HG02763 (cell line): ENCODE measurements around the gene DDX47.
"Not testable (repeated sequence)": the region's sequence is repeated elsewhere in the genome, so short reads cannot be mapped to it uniquely, and the experiment has no call there.

Experiments
- ATAC-seq: cut with Tn5 transposase; IDR thresholded peaks from one replicate; pipeline ENCODE4 v1.9.1; 2021; ENCODE audit warnings: mild to moderate bottlenecking, moderate library complexity; ENCODE audit not compliant: unreplicated experiment

The DDX47 gene

DNA sequence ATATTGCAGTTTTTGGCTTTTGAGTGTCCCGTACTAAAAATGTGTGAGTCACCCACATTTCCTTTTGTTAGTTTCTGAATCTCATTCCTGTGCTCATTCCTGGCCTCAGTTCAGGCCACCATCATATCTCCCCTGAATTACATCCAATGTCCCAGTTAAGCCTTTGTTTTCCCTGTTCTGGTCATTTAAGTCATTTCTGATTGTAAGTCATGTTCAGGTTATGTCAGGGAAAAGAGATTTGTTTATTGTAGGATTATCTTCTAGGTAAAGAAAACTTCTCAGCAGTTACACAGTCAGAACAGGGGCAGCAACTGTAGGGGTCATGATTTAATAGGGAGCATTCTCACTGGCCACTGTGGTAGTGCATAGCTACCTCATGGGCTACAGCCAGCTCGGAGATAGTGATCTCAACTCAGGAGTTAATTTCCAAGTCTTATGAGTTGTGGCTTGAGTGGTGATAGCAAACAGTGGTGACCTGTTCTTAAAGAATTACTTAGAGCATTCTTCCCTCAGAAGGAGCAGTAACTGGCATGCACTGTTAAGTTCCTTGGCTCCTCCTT lies 6.7 kb downstream of the DDX47 start:
- no peak for ATAC-seq

GRCh38 chr12:12820376-12820775 lies 7.2 kb downstream of the DDX47 start:
- not testable (repeated sequence) for ATAC-seq

GRCh38 chr12:12821975-12822374 lies 8.8 kb downstream of the DDX47 start:
- peak; percentile 63 for ATAC-seq

- no peak for ATAC-seq
Observed at GRCh38 chr12:12822886-12823285, 9.7 kb downstream of the DDX47 start.

- ATAC-seq = no peak
Observed at GRCh38 chr12:12823300-12823699, 10.2 kb downstream of the DDX47 start.

DNA sequence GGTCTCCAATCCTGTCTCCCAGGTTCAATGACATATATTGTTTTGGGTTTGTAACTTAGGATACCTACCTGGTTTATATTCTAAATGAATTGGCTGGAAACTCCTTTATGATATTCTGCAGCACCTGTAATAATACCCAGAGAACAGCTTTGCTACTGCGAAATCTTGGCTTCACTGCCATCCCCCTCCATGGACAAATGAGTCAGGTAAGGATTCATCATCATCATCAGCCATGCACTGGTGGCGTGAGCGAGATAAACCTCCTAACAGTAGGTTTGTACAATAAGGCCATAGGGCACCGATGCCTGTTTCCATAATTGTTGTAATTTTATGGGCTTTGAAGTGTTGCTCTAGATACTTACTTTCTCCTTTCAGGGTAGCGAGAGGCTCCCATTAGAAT lies 10.7 kb downstream of the DDX47 start:
- no peak for ATAC-seq

DNA sequence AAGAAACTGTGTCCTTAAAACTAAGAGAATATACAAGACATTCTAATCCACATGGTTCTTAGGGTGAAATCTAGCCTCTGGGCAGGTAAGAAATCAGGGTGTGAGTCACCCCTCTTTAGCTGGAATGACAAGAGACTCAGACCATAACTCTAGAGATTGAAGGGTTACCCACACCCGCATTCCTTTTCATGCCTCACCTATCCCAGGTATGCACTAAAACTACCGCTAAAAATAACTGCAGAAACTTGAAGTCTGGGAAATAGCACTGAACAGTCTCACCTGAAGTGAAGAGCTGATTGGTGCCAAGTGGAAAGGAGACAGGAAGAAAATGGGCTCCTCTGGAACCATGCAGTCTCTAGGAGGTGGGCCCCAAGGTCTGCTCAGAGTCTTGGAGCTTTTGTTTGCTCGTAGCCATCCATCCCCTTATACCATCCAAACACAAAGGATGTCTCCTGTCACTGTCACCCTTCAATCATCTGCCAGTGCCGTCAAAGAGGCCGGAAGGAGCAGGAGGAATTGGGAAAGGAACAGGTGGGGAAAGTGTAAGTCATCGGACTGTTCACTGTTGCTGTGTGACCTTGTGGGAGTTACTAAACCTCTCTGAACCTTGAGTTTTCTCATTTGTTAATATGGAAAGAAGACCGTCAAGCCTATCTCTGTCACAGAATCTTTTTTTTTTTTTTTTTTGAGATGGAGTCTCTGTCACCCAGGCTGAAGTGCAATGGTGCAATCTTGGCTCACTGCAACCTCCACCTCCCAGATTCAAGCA lies 22.4 kb downstream of the DDX47 start:
- ATAC-seq = no peak

- ATAC-seq = no peak
Observed at GRCh38 chr12:12836571-12836970, 23.4 kb downstream of the DDX47 start.

DNA sequence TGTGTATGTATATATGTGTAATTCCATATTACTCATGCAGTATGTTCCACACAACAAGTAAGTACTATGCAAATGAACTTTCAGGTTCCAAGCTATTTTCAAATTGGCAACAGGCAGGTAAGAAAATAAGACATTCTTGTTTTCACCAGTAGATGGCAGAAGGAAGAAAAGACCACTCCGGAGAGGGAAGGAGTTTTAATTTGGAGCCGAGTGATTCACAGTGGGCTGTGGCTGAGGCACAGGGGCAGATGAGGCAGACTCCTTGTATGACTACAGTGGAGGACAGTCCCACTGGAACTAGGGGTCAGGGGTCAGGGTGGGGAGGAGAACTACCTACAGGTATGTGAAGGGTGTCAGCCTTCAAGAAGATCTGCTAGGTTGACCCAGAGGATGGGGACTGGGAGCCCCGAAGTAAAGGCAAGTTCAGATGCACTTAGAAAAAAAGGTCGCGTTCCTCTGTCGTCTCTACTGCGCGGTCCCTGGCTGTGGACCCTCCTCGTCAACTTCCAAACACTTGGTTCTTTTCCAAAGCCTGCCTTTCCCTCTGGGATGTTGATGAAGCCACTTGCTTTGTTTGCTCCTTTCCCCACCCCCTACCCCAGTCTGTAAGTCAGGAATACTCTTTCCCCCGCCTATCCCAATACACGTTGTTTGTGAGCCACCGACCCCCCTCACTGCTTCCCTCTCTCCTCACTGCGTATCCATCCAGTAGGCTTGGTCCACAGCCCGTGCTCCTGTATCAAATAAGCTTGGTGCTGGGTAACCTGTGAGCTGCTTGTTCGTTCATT lies 24.1 kb downstream of the DDX47 start:
- no peak for ATAC-seq

GRCh38 chr12:12837813-12838153 lies 24.6 kb downstream of the DDX47 start:
- ATAC-seq = no peak

DNA sequence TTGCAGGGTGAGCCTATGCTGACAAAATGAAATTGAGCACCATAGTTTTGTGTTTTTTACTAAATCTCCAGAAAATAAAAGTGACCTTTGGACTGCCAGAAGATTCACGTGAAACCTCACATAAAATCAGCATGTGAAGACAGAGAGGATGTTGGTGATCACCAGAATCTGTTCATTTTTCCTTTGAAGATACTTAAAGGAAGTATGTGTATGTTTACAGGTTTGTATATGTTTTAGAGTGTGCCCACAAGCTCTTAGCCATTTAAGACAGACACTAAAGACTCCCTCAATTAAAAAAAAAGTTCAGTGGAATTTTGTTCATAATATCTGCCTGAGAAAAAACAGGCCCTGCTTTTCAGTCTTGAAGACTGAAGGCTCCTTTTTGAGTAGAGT lies 25.9 kb downstream of the DDX47 start:
- ATAC-seq = no peak

DNA sequence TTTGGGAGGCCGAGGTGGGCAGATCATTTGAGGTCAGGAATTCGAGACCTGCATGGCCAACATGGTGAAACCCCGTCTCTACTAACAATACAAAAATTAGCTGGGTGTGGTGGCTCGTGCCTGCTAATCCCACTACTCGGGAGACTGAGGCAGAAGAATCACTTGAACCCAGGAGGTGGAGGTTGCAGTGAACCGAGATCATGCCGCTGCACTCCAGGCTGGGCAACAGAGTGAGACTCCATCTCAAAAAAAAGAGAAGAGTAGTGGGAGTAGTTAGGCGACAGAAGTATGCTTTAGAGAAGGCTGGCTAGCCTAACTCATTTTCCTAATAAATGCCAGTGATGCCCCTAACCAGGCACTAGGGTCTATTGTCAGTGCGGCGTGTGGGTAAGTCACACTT lies 26.3 kb downstream of the DDX47 start:
- ATAC-seq = not testable (repeated sequence)

GRCh38 chr12:12839873-12840579 lies 26.9 kb downstream of the DDX47 start:
- ATAC-seq = no peak

- no peak for ATAC-seq
Observed at GRCh38 chr12:12840580-12840899, 27.4 kb downstream of the DDX47 start.

- ATAC-seq = not testable (repeated sequence)
Observed at GRCh38 chr12:12841428-12841827, 28.3 kb downstream of the DDX47 start.

- no peak for ATAC-seq
Observed at GRCh38 chr12:12845794-12846243, 32.7 kb downstream of the DDX47 start.

DNA sequence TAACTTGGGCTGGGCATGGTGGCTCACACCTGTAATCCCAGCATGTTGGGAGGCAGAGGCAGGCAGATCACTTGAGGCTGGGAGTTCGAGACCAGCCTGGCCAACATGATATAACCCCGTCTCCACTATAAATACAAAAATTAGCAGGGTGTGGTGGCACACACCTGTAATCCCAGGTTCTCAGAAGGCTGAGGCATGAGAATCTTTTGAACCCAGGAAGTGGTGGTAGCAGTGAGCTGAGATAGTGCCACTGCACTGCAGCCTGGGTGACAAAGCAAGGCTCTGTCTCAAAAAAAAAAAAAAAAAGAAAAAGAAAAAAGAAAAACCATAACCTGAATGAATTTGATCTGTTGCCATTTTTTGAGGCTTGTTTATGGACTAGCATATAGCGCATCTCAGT lies 33.6 kb downstream of the DDX47 start:
- ATAC-seq = not testable (repeated sequence)

DNA sequence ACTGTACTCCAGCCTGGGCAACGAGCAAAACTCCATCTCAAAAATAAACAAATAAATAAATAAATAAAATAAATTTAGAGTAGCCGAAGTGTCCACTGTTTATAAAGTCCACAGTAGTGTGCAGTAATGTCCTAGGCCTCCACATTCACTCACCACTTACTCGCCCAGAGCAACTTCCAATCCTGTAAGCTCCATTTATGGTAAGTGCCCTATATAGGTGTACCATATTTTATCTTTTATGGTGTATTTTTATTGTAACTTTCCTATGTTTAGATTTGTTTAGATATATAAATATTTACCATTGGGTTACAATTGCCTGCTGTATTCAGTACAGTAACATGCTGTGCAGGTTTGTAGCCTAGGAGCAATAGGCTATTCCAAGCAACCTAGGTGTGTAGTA lies 40.3 kb downstream of the DDX47 start:
- ATAC-seq = no peak

DNA sequence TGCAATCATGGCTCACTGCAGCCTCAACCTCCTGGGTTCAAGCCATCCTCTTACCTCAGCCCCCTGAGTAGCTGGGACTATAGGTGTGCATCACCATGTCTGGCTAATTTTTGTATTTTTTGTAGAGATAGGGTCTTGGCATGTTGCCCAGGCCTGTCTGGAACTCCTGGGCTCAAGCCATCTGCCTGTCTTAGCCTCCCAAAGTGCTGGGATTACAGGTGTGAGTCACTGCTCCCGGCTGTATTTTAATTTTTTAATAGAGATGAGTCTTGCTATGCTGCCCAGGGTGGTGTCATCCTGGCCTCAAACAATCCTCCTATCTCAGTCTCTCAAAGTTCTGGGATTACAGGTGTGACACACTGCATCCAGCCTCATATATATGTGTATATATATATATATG lies 46.5 kb downstream of the DDX47 start:
- no peak for ATAC-seq

DNA sequence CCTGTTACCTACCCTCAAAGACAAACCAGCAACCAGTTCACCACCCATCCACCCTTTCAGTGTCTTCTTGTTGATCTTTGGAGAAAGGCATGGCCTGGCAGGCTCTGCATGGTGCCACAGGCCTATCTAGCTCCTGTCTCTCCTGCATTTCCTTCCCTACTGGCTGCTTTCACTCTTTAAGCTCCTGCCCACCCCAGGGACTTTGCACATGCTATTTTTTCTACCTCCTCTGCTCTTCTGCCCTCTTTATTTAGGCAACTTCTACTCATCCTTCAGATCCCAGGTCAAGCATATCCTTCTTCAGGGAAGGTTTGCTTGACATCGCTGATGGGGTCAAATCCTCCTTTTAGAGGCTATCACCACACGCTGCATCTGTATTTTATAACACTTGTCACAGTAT lies 51.1 kb downstream of the DDX47 start:
- ATAC-seq = no peak

- ATAC-seq = no peak
Observed at GRCh38 chr12:12868477-12869235, 55.5 kb downstream of the DDX47 start.
